ENCODE measurements around the gene LLGL2.

LLGL2 gene

GRCh38 chr17:75566416-75566815, 40.9 kb downstream of the LLGL2 start:
- CTCF ChIA-PET, result interaction anchor here (1.3 kb wide), 1 partner anchor 118 kb away, joined by 3 read pairs; no protein-coding TSS in a partner anchor

GRCh38 chr17:75566834-75567233, 41.3 kb downstream of the LLGL2 start:
- POLR2A ChIA-PET, result no interaction called here

More at GRCh38 chr17:75566416-75566815, 40.9 kb downstream of the LLGL2 start:
- no peak overlapping the region for H3K4me3 ChIP-seq (ENCODE audit: low read depth, low read length)
- POLR2A ChIA-PET, result no interaction called here
- TF ChIP-seq CTCF (IDR thresholded peaks at IDR 0.05; ENCODE audit: insufficient read depth, low read length, missing control alignments), result no peak
- no peak for DNase-seq (ENCODE audit: low read depth, low spot score)

GRCh38 chr17:75568412-75569255, 43.1 kb downstream of the LLGL2 start:
- no peak for DNase-seq (ENCODE audit: low read depth, low spot score)
- CTCF ChIA-PET, result interaction anchor here (1.2 kb wide), 1 partner anchor 52 kb away, joined by 3 read pairs; the partner anchor contains the start of gene TSEN54
- POLR2A ChIA-PET, result no interaction called here
- no peak overlapping the region for H3K4me3 ChIP-seq (ENCODE audit: low read depth, low read length)
- no peak for TF ChIP-seq CTCF (IDR thresholded peaks at IDR 0.05; ENCODE audit: insufficient read depth, low read length, missing control alignments)

More at GRCh38 chr17:75566834-75567233, 41.3 kb downstream of the LLGL2 start:
- CTCF ChIA-PET, result interaction anchor here (1.3 kb wide), 1 partner anchor 119 kb away, joined by 3 read pairs; no protein-coding TSS in a partner anchor
- TF ChIP-seq CTCF (IDR thresholded peaks at IDR 0.05; ENCODE audit: insufficient read depth, low read length, missing control alignments), result no peak
- H3K4me3 ChIP-seq (ENCODE audit: low read depth, low read length), result no peak overlapping the region
- DNase-seq (ENCODE audit: low read depth, low spot score), result no peak

GRCh38 chr17:75570034-75570676, 44.7 kb downstream of the LLGL2 start:
- no peak overlapping the region for H3K4me3 ChIP-seq (ENCODE audit: low read depth, low read length)
- ChIA-PET POLR2A (no interaction called here), CTCF (interaction anchor here (1.5 kb wide), 1 partner anchor 32 kb away, joined by 5 read pairs; no protein-coding TSS in a partner anchor)
- no peak for TF ChIP-seq CTCF (IDR thresholded peaks at IDR 0.05; ENCODE audit: insufficient read depth, low read length, missing control alignments)
- DNase-seq (ENCODE audit: low read depth, low spot score), result no peak

- no peak for DNase-seq (ENCODE audit: low read depth, low spot score)
- TF ChIP-seq CTCF (IDR thresholded peaks at IDR 0.05; ENCODE audit: insufficient read depth, low read length, missing control alignments), result no peak
- CTCF ChIA-PET, result interaction anchor here (0.9 to 1.5 kb wide), 3 partner anchors 18 to 63 kb away, joined by 3 to 5 read pairs (median 4); partner anchors contain the start of gene SMIM5
- POLR2A ChIA-PET, result interaction anchor here (0.6 kb wide), 1 partner anchor 36 kb away, joined by 3 read pairs; no protein-coding TSS in a partner anchor
- H3K4me3 ChIP-seq (ENCODE audit: low read depth, low read length), result no peak overlapping the region
These were observed 45.3 kb downstream of the LLGL2 start for GRCh38 chr17:75570772-75571171.
